NCI-H2081 treated with DMSO at 0.1 percent for 48 hours (cell line): ENCODE results near the gene SYNGR1.

ENCODE experiments used
- DNase-seq: peaks from one replicate; lab custom pipeline; 2025; lab: John Stamatoyannopoulos, UW

Gene SYNGR1

DNA sequence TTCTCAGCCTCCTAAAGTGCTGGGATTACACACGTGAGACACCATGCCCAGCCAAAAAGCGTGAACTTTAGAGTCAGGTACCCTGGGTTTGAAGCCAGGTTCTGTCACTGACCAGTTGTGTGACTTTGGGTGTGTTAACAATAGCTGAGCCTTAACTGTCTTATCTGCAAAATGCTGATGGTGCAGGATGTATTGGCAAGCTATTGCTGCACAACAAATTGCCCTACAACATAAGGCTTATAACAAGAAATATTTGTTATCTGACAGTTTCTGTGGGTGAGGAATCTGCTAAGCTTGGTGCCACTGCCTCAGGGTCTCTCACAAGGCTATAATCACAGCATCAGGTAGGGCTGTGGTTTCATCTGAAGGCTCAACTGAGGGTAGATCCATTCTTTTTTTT lies 21.9 kb downstream of the SYNGR1 start:
- no peak for DNase-seq

DNA sequence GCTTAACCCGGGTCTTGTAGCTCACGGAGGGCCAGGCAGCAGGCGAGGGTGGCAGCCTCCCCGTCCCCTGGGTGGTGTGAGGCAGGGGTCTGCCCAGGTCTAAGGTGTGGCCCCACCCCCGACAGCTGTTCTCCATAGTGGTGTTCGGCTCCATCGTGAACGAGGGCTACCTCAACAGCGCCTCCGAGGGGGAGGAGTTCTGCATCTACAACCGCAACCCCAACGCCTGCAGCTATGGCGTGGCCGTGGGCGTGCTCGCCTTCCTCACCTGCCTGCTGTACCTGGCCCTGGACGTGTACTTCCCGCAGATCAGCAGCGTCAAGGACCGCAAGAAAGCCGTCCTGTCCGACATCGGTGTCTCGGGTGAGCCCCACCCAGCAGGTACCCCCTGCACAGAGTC lies 24.4 kb downstream of the SYNGR1 start:
- no peak for DNase-seq

- no peak for DNase-seq
These were observed 25.0 kb downstream of the SYNGR1 start for GRCh38 chr22:39374801-39375200.

- DNase-seq = no peak
These were observed 25.9 kb downstream of the SYNGR1 start for GRCh38 chr22:39375646-39376045.

GRCh38 chr22:39379756-39380730 lies 30.3 kb downstream of the SYNGR1 start:
- DNase-seq = no peak

- no peak for DNase-seq
These were observed 31.4 kb downstream of the SYNGR1 start for GRCh38 chr22:39381009-39381755.

DNA sequence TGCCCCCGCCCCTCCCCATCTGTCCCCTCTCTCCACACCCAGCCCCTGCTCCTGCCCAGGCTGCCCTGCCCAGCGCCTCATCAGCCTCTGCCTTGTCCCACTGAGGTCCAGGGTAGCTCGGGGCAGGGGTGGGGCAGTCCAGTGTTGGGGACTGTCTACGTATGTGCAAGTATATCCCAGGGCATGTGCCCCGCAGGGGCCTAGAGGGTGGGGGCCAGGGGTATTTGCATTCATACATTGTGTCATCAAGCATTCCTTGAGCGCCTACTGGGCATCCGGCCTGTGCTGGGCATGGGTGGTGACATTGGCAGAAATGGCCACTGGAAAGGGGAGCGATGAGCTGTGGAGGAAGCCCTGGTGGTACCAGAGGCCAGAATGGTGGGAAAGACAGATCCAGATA lies 32.1 kb downstream of the SYNGR1 start:
- DNase-seq = no peak

DNA sequence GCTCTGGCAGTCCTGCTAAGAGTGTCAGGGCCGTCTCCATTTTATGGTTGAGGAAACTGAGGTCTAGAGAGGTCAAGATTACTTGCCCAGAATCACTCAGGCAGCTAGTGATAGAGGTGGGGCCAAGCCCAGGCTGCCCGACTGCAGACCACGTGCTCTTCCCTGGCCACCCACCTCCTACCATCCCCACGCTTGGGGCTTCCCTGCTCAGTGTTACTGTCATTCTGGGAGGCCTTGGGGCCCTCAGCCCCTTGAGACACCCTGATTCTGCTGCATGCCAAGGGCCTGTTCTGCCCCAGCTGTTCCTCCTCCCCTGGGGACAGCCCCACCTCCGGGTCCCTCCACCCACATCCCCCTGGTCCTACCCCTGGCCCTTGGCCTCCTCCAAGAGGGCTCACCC lies 32.6 kb downstream of the SYNGR1 start:
- DNase-seq = no peak

- no peak for DNase-seq
These were observed 34.2 kb downstream of the SYNGR1 start for GRCh38 chr22:39383841-39384625.

DNA sequence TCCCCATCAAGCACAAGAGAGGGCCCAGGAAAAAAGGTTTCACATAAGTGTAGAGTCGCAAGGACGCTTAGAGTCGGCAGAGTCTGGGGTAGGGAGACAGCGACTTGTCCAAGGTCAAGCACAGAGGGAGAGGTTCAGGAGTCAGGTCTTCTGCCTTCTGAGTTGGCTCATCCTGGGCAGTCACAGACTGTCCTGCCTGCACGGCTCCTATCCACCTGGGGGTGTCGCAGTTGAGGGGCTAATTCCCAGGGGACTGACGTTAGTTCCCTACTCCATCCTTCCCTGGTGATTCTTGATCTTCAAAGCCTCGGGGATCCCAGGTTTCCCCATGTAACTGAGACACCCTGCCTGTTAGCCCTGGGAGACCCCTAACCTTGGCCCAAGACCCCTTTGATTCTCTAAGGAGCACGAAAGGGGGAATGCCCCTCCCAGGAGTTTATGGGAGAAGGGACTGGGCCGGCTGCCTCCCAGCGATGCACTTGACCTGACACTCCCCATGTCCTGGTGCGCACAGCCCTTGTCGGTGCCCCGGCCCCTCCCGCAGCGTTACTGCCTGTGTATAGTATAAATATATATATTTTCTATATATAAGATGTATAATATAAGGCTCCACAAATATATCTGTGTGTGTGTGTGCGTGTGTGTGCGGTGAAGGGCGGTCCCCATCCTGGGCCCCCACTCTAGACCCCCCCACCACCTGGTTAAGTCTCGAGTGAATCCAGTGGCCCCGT lies 35.1 kb downstream of the SYNGR1 start:
- DNase-seq = no peak

- DNase-seq = no peak
These were observed 38.6 kb downstream of the SYNGR1 start for GRCh38 chr22:39388261-39389011.

GRCh38 chr22:39389420-39389819 lies 39.6 kb downstream of the SYNGR1 start:
- DNase-seq = no peak

GRCh38 chr22:39392341-39392948 lies 42.7 kb downstream of the SYNGR1 start:
- DNase-seq = no peak

- DNase-seq = no peak
These were observed 46.4 kb downstream of the SYNGR1 start for GRCh38 chr22:39395936-39396796.

DNA sequence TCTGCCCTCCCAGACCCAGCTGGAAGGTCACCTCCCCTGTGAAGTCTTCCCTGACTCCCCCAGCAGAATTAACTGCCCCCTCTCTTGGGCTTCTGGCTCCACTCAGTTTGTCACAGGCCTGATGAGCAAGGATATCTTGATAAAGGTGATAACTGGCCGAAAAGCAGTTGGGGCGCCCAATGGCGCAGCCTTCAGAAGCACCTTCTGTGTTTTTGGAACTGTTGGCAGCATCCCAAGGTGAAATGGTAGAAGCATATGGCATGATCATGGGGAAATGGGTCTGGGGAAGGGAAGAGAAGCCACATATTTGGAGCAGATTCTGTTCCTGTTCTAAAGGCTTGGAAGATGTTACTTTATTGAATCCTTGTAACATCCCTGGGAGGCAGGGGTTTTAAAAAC lies 47.0 kb downstream of the SYNGR1 start:
- DNase-seq = no peak

DNA sequence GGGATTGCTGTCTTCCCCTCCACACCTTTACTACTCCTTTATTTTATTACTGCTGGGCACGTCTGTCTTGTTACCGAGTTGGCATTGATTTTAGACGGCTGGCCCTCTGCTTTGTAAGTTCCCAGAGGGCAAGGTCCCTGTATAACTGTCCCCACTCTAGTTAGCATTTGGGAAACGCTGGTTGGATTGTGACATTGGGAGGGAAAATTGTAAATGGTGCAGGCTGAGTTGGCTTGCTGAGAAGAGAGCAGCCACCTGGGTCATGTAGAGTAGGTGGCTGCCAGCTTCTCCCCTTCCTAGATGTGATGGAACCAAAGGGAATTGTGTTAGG lies 51.5 kb downstream of the SYNGR1 start:
- no peak for DNase-seq

DNA sequence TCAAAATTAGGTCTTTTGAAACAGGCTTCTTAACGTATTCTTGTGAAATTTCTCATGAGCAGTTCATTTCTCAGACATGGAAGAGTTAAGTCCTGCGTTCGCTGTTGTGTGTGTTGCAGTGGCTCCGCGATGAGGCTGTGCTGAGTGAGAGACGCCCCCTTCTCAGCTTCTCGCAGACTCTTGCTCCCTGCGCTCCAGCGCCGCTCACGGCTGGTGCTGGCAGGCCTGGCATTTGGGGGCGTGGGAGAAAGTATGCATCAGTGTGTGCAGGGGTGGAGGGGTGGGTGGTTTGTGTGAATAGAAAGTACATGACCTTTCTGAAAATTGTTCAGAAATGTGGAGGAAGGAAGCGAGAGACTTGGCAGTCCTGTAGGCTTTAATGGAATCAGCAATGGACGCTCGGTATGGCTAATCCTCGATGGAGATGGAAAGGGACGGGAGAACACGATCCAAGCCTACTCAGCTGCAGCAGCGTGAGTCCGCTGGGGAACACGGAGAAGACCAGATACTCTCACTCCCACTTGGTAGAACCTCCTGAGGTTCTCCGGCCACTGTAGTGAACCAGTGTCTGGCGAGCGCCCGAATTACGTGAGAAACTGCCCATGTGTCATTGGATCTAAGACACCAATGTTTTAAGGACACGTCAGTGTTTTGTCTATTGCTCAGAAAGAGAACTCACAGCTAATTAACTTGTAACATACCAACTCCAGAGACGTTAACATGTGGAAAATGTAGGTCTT lies 55.7 kb downstream of the SYNGR1 start:
- DNase-seq = no peak

GRCh38 chr22:39408173-39408572 lies 58.4 kb downstream of the SYNGR1 start:
- no peak for DNase-seq

- DNase-seq = no peak
These were observed 59.0 kb downstream of the SYNGR1 start for GRCh38 chr22:39408807-39409206.
